ENCODE measurements around the gene LRP1B. TPM values are rescaled to one million over a fixed set of nuclear protein-coding genes. Genes with fewer than 3 reads are reported as not detected.

LRP1B gene
- total RNA-seq, 4 donors from 2014 or later = 0.42 to 0.71 (median 0.65) TPM

- no peaks in the 10 kb centered on the region for H3K36me3 ChIP-seq
- H3K27ac ChIP-seq (replicated peaks in 1 of 4) = no peak overlapping the region
- no peaks in the 10 kb centered on the region for H3K27me3 ChIP-seq
- intact Hi-C loops (cut with DNase I) = no loop called here
- no peaks in the 10 kb centered on the region for H3K9me3 ChIP-seq
- TF ChIP-seq POLR2AphosphoS5 (IDR thresholded peaks at IDR 0.05) (no peak), POLR2A (IDR thresholded peaks at IDR 0.05; ENCODE audit: low read depth) (no peak), EP300 (IDR thresholded peaks at IDR 0.05) (no peak), CTCF (IDR thresholded peaks at IDR 0.05) (no peak)
- WGBS = 54% methylated on average over 1 of the region's 1 CpG
- DNase-seq (ENCODE audit: extremely low spot score) = no peak
- H3K4me3 ChIP-seq = no peak overlapping the region
- no peaks in the 10 kb centered on the region for H3K4me1 ChIP-seq
Measured at GRCh38 chr2:140597836-140598235, 1533.0 kb downstream of the LRP1B start.

- H3K4me1 ChIP-seq = no peaks in the 10 kb centered on the region
- no peak for TF ChIP-seq CTCF (IDR thresholded peaks at IDR 0.05)
- no peak for TF ChIP-seq POLR2A (IDR thresholded peaks at IDR 0.05; ENCODE audit: low read depth)
- no peak for TF ChIP-seq POLR2AphosphoS5 (IDR thresholded peaks at IDR 0.05)
- no peak for TF ChIP-seq EP300 (IDR thresholded peaks at IDR 0.05)
Measured at GRCh38 chr2:140597205-140597604, 1533.6 kb downstream of the LRP1B start.

GRCh38 chr2:140596447-140596846 is 1534.4 kb downstream of the LRP1B start:
- intact Hi-C loops (cut with DNase I) = no loop called here
- TF ChIP-seq EP300 (IDR thresholded peaks at IDR 0.05) = no peak
- TF ChIP-seq POLR2AphosphoS5 (IDR thresholded peaks at IDR 0.05) = no peak
- no peak for TF ChIP-seq CTCF (IDR thresholded peaks at IDR 0.05)
- TF ChIP-seq POLR2A (IDR thresholded peaks at IDR 0.05; ENCODE audit: low read depth) = no peak
- no peaks in the 10 kb centered on the region for H3K9me3 ChIP-seq
- 87% methylated on average over 4 of the region's 4 CpGs for WGBS
- DNase-seq (ENCODE audit: extremely low spot score) = no peak
- no peak overlapping the region for H3K27ac ChIP-seq (replicated peaks in 1 of 4)
- no peaks in the 10 kb centered on the region for H3K27me3 ChIP-seq
- no peak overlapping the region for H3K4me3 ChIP-seq
- H3K4me1 ChIP-seq = no peaks in the 10 kb centered on the region
- no peaks in the 10 kb centered on the region for H3K36me3 ChIP-seq

More at GRCh38 chr2:140597205-140597604, 1533.6 kb downstream of the LRP1B start:
- H3K9me3 ChIP-seq = no peaks in the 10 kb centered on the region
- intact Hi-C loops (cut with DNase I) = no loop called here
- no peak overlapping the region for H3K4me3 ChIP-seq
- WGBS = 78% methylated on average over 1 of the region's 1 CpG
- no peaks in the 10 kb centered on the region for H3K36me3 ChIP-seq
- DNase-seq (ENCODE audit: extremely low spot score) = no peak
- H3K27ac ChIP-seq (replicated peaks in 1 of 4) = no peak overlapping the region
- H3K27me3 ChIP-seq = no peaks in the 10 kb centered on the region

GRCh38 chr2:140595107-140595506 is 1535.7 kb downstream of the LRP1B start:
- no peaks in the 10 kb centered on the region for H3K4me1 ChIP-seq
- no peak for TF ChIP-seq CTCF (IDR thresholded peaks at IDR 0.05)
- TF ChIP-seq EP300 (IDR thresholded peaks at IDR 0.05) = no peak
- TF ChIP-seq POLR2AphosphoS5 (IDR thresholded peaks at IDR 0.05) = no peak
- no peak for TF ChIP-seq POLR2A (IDR thresholded peaks at IDR 0.05; ENCODE audit: low read depth)
- no peaks in the 10 kb centered on the region for H3K9me3 ChIP-seq
- no peaks in the 10 kb centered on the region for H3K27me3 ChIP-seq
- WGBS = 88% methylated on average over 2 of the region's 2 CpGs
- no peak for DNase-seq (ENCODE audit: extremely low spot score)
- H3K4me3 ChIP-seq = no peak overlapping the region
- H3K27ac ChIP-seq (replicated peaks in 1 of 4) = no peak overlapping the region
- intact Hi-C loops (cut with DNase I) = no loop called here
- no peaks in the 10 kb centered on the region for H3K36me3 ChIP-seq

GRCh38 chr2:140593132-140593531 is 1537.7 kb downstream of the LRP1B start:
- Histone ChIP-seq H3K4me1 (no peaks in the 10 kb centered on the region), H3K4me3 (no peak overlapping the region), H3K27me3 (no peaks in the 10 kb centered on the region), H3K36me3 (no peaks in the 10 kb centered on the region), H3K9me3 (no peaks in the 10 kb centered on the region), H3K27ac (replicated peaks in 1 of 4) (no peak overlapping the region)
- intact Hi-C loops (cut with DNase I) = no loop called here
- TF ChIP-seq POLR2AphosphoS5 (IDR thresholded peaks at IDR 0.05) = no peak
- TF ChIP-seq CTCF (IDR thresholded peaks at IDR 0.05) = no peak
- no peak for TF ChIP-seq EP300 (IDR thresholded peaks at IDR 0.05)
- TF ChIP-seq POLR2A (IDR thresholded peaks at IDR 0.05; ENCODE audit: low read depth) = no peak
- 29% methylated on average over 1 of the region's 1 CpG for WGBS
- no peak for DNase-seq (ENCODE audit: extremely low spot score)

Measured in esophagus muscularis mucosa (tissue), 4 donors.